Measurements from ENCODE around the gene NINJ1. TPM values are rescaled to one million over a fixed set of nuclear protein-coding genes. Genes with fewer than 3 reads are reported as not detected.

NINJ1 gene
- total and polyA plus RNA-seq, 2 donors (not counting 1 experiment from before 2014, with no cell fraction given): 8.3 to 13.2 TPM

DNA sequence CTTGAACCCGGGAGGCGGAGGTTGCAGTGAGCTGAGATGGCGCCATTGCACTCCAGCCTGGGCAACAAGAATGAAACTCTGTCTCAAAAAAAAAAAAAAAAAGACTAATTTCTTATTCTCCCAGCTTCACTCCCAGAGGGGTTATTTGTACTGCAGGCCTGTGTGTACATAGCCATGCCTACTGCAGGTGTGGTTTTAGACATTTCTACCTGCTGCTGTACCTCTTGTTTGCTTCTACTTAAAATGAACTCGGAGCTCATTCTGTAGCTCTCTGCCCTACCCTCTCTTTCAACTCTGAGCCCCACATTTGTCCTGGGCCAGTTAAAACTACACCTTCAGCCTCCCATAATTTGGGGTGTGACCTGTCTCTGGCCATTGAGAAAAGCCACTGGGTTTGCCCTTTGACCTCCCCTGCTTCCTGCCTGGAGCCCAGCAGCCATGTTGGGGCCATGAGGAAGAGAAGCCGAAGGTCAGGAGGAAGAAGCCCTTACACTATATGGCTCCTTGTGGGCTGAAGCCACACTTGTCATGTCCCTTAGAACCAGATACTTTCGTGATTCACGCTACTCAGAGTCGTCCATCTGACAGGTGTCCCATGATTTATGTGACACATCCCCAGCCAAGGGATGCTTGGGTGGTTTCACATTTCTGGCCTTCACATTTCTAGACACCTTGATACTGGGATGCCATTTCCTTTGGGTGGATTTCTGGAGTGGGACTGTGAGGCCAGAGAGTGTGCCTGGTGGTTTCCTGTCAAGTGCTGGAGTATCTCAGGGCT, 47.4 kb downstream of the NINJ1 start:
- WGBS (ENCODE audit: insufficient coverage): 82% methylated on average over 3 of the region's 8 CpGs
- ATAC-seq (ENCODE audit: low read depth): no peak
- no peak overlapping the region for H3K9ac ChIP-seq (ENCODE audit: low read length)
- intact Hi-C loops (cut with micrococcal nuclease): no loop called here
- H3K4me1 ChIP-seq (ENCODE audit: control insufficient read depth in 2 of 2, insufficient read depth in 2 of 2, low read length in 2 of 2): peaks cover 12 to 14% of the 10 kb centered on the region in 2 donors
- H3K9me3 ChIP-seq (ENCODE audit: control extremely low read depth in 1 of 3, control insufficient read depth in 2 of 3, insufficient read depth in 1 of 3, low read length in 2 of 3): peaks cover 0 to 19% (median 0%) of the 10 kb centered on the region in 3 donors
- no peaks in the 10 kb centered on the region for H3K27me3 ChIP-seq (replicated peaks in 1 of 4; ENCODE audit: control extremely low read depth in 1 of 4, control insufficient read depth in 3 of 4, insufficient read depth in 4 of 4, low read length in 3 of 4)
- H4K20me1 ChIP-seq (ENCODE audit: control insufficient read depth, insufficient read depth, low read length, poor library complexity, severe bottlenecking): no peaks in the 10 kb centered on the region
- H3K27ac Mint-ChIP-seq: no peak overlapping the region
- no peak overlapping the region for H3K4me2 ChIP-seq (replicated peaks; ENCODE audit: low read depth, low read length, poor library complexity, severe bottlenecking)
- no peak overlapping the region for H3K4me3 ChIP-seq (ENCODE audit: control extremely low read depth in 1 of 5, extremely low read depth in 1 of 5, insufficient read depth in 1 of 5, low read depth in 2 of 5, low read length in 4 of 5)
- DNase-seq: no peak
- H3K36me3 ChIP-seq (replicated peaks in 1 of 2; ENCODE audit: control extremely low read depth in 1 of 2, control insufficient read depth in 1 of 2, extremely low read depth in 1 of 2, insufficient read depth in 2 of 2, low read length in 1 of 2): peaks cover 7 to 49% of the 10 kb centered on the region in 2 experiments
- ChIA-PET CTCF (interaction anchor here (0.7 to 2.0 kb wide), 2 partner anchors 16 to 18 kb away, joined by 4 to 5 read pairs; no protein-coding TSS in a partner anchor), POLR2A (no interaction called here)
- no peaks in the 10 kb centered on the region for H3K27me3 Mint-ChIP-seq
- no peak overlapping the region for H3K4me3 Mint-ChIP-seq
- H3K4me1 Mint-ChIP-seq: peaks cover 16% of the 10 kb centered on the region
- H3K27ac ChIP-seq (ENCODE audit: low read length in 2 of 2): no peak overlapping the region
- H2AFZ ChIP-seq (ENCODE audit: insufficient read depth, low read depth, low read length, poor library complexity, severe bottlenecking): no peak overlapping the region
- H3K79me2 ChIP-seq (ENCODE audit: control insufficient read depth, insufficient read depth, low read length): no peaks in the 10 kb centered on the region
- H3K9me3 Mint-ChIP-seq (ENCODE audit: insufficient read depth): peaks cover 5% of the 10 kb centered on the region
- no peak for TF ChIP-seq EZH2 (IDR thresholded peaks at IDR 0.05; ENCODE audit: borderline replicate concordance, insufficient read depth, low read depth, low read length, poor library complexity, severe bottlenecking)
- TF ChIP-seq, protein P1, sequence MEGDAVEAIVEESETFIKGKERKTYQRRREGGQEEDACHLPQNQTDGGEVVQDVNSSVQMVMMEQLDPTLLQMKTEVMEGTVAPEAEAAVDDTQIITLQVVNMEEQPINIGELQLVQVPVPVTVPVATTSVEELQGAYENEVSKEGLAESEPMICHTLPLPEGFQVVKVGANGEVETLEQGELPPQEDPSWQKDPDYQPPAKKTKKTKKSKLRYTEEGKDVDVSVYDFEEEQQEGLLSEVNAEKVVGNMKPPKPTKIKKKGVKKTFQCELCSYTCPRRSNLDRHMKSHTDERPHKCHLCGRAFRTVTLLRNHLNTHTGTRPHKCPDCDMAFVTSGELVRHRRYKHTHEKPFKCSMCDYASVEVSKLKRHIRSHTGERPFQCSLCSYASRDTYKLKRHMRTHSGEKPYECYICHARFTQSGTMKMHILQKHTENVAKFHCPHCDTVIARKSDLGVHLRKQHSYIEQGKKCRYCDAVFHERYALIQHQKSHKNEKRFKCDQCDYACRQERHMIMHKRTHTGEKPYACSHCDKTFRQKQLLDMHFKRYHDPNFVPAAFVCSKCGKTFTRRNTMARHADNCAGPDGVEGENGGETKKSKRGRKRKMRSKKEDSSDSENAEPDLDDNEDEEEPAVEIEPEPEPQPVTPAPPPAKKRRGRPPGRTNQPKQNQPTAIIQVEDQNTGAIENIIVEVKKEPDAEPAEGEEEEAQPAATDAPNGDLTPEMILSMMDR (IDR thresholded peaks at IDR 0.05): no peak

DNA sequence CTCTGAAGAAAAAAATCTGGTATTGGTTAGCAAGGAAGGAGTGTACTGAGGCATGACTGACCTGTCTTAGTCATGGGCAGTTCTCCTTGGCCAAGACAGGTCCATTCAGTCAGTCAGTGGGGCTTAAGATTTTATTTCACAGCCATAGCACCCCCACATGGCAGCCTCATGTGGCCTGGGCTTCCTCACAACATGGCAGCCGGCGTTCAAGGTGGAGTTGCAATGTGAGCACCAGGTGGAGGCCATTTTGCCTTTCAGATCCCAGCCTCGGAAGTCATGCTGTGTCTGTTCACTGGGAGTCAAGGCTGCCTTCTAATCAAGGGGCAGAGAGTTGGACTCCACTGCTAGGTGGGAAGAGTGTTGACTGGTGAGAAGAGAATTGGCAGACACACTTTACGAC, 48.4 kb downstream of the NINJ1 start:
- Mint-ChIP-seq H3K27ac (no peak overlapping the region), H3K27me3 (no peaks in the 10 kb centered on the region), H3K9me3 (ENCODE audit: insufficient read depth) (no peaks in the 10 kb centered on the region), H3K4me3 (no peak overlapping the region), H3K4me1 (peaks cover 8% of the 10 kb centered on the region)
- intact Hi-C loops (cut with micrococcal nuclease): no loop called here
- Histone ChIP-seq H4K20me1 (ENCODE audit: control insufficient read depth, insufficient read depth, low read length, poor library complexity, severe bottlenecking) (no peaks in the 10 kb centered on the region), H3K9ac (ENCODE audit: low read length) (no peak overlapping the region), H2AFZ (ENCODE audit: insufficient read depth, low read depth, low read length, poor library complexity, severe bottlenecking) (no peak overlapping the region), H3K4me2 (replicated peaks; ENCODE audit: low read depth, low read length, poor library complexity, severe bottlenecking) (no peak overlapping the region), H3K79me2 (ENCODE audit: control insufficient read depth, insufficient read depth, low read length) (no peaks in the 10 kb centered on the region), H3K4me3 (ENCODE audit: control extremely low read depth in 1 of 5, extremely low read depth in 1 of 5, insufficient read depth in 1 of 5, low read depth in 2 of 5, low read length in 4 of 5) (no peak overlapping the region), H3K4me1 (ENCODE audit: control insufficient read depth in 2 of 2, insufficient read depth in 2 of 2, low read length in 2 of 2) (peaks cover 5% of the 10 kb centered on the region in 2 donors), H3K27me3 (replicated peaks in 1 of 4; ENCODE audit: control extremely low read depth in 1 of 4, control insufficient read depth in 3 of 4, insufficient read depth in 4 of 4, low read length in 3 of 4) (no peaks in the 10 kb centered on the region), H3K36me3 (replicated peaks in 1 of 2; ENCODE audit: control extremely low read depth in 1 of 2, control insufficient read depth in 1 of 2, extremely low read depth in 1 of 2, insufficient read depth in 2 of 2, low read length in 1 of 2) (peaks cover 9 to 59% of the 10 kb centered on the region in 2 experiments), H3K27ac (ENCODE audit: low read length in 2 of 2) (no peak overlapping the region), H3K9me3 (ENCODE audit: control extremely low read depth in 1 of 3, control insufficient read depth in 2 of 3, insufficient read depth in 1 of 3, low read length in 2 of 3) (peaks cover 0 to 12% (median 0%) of the 10 kb centered on the region in 3 donors)
- POLR2A ChIA-PET: no interaction called here
- CTCF ChIA-PET: no interaction called here
- DNase-seq (no peak), ATAC-seq (ENCODE audit: low read depth) (no peak)
- WGBS (ENCODE audit: insufficient coverage): no CpG with 5 or more reads among the region's 4 CpGs
- no peak for TF ChIP-seq EZH2 (IDR thresholded peaks at IDR 0.05; ENCODE audit: borderline replicate concordance, insufficient read depth, low read depth, low read length, poor library complexity, severe bottlenecking)
- TF ChIP-seq, protein P1 (IDR thresholded peaks at IDR 0.05): no peak
